ENCODE data around the gene BBS9. TPM values are rescaled to one million over a fixed set of nuclear protein-coding genes. Genes with fewer than 3 reads are reported as not detected.

BBS9 gene
- total RNA-seq, 1 donor from 2014 or later = 40.5 TPM

DNA sequence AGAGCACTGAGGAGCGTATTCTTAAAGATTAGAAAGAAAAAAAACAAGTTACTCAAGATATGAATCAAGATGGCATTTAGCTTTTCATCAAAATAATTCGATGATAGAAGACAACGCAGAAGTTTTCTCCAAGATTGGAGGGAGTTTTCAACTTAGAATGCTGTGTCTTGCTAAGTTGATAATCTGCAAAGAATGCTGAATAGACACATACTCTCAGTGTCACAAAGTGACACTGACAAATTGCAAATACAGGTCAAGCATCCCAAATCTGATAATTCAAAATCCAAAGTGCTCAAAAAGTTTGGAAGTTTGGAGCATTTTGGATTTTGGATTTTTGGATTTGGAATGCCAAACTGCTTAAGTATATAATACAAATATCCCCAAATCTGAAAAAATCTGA lies 243.8 kb downstream of the BBS9 start:
- no peak for DNase-seq

DNA sequence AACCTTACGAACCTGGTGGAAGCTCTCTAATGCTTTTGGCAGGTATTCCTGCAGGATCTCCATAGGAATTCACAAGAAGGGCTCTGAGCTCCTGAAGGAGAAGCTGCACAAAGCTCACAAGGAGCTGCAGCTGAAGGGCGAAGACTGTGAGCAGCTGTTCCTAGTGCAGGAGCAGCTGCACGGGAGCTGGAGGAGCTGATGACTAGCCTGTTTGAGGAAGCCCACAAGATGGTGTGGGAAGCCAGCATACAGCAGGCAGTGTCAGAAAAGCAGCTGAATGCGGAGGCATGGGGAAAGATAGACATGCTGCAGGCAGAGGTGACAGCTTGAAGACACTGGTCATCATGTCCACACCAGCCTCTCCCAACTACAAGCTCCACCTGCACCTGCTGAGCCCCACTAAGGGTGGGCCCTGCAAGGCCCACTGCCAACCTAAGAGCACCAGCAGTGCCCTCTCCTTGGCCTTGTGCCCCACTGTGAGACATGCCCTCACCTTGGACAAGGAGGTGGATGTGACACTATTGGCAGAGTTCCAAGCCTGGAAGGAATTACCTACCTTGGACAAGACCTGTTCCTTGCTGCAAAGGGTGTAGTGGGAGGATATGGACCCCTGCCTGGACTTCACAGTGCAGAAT lies 250.6 kb downstream of the BBS9 start:
- DNase-seq = no peak

DNA sequence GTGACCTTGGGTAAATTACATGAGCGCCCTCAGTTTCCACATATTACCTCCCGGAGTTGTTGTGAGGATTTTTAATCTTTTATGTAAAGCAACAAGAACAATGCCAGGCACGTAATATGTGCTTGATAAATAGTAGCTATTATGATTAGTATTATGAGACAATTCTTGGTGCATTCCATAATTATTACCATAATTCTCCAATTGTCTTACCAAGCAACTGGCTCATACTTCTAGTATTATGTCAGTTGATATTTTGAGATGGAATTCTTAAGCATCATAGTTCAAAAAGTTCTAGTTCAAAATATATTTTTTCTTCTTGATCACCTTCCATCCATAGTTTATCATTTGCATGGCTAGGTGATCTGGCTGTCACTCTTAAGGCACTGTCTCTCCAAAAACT lies 259.0 kb downstream of the BBS9 start:
- no peak for DNase-seq

DNA sequence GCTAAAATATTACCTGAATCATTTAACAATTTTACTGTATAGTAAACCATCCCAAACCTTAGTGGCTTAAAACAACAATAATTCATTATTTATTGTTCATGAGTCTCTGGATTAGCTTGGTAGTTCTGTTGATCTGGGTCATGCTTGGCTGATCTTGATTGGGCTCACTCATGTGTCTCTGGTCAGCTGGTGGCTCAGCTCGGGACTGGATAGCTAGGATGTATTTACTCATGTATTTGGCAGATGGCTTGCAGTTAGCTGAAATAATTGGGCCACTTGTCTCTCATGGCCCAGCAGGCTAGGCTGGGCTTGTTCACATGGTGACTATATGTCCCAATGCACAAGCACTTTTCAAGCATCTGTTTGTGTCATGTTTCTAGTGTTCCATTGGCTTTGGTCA lies 262.8 kb downstream of the BBS9 start:
- no peak for DNase-seq

GRCh38 chr7:33393770-33394169 lies 264.4 kb downstream of the BBS9 start:
- no peak for DNase-seq

GRCh38 chr7:33395340-33395739 lies 266.0 kb downstream of the BBS9 start:
- DNase-seq = no peak

DNA sequence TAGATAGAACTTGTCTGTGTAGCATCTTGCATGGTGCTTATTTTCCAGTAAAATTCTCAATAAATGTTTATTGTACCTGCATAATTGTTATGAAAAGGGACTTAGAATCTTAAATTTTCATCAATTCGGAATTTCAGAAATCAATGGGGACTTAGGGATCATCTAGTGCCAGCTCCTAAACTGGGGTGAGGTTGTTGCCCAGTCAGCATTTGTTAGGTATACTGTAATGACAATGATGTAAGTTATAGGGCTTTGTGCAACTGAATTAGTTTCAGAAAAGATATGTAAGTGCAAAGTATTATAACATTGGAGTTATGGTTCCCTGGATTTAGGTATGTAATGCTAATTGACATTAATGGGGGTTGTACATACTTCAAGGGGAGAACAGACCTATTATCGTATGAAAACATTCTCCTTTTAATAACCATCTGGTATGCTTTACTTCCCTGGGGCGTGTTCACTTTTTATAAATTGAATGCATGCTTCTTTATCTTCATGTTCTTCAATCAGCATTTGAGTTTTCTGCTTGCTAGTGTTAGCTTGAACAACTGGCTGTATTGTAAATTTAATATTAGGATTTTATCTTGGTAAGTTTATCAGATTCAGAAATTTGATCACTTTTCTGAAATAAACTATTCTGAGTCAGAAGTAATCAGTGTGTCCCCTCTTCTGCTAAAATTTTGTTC lies 270.3 kb downstream of the BBS9 start:
- no peak for DNase-seq

- DNase-seq = no peak
Observed at GRCh38 chr7:33400214-33400538, 270.8 kb downstream of the BBS9 start.

DNA sequence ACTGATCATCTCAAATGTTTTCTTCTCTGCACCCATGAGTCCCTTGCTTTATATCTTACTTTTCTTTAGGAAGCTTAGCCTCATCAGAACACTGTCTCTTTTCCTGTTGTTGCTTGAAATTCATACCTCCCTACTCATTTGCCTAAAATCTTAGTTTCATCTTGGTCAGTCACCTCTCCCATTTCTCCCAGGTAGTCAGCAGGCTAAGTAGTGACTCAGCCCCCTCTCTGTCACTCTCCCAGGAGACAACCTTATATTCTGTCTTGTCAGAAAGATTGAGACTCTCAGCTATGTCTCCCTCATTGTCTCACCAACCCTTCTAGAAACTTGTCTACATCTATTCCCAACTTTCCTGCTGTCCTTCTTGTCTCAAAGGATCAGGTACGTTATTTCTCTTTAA lies 280.9 kb downstream of the BBS9 start:
- no peak for DNase-seq

DNA sequence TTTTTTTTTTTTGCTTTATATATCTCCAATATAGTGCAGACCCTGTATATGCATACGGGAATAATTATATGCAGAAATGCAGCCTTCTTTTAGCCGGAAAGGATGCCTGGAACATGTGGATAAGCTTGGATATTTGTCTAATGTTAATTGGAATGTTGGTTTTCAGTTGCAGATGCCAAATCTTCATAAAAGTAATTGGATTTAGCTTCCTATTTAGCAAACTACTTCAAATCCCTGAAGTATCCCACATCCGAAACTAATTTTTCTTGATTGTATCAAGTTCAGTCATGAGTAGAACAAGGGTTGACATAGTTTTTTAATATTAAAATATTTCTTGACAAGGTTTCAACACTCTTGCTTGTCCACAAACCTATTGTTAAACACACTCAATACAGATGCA lies 281.7 kb downstream of the BBS9 start:
- peak; percentile 74 for DNase-seq

DNA sequence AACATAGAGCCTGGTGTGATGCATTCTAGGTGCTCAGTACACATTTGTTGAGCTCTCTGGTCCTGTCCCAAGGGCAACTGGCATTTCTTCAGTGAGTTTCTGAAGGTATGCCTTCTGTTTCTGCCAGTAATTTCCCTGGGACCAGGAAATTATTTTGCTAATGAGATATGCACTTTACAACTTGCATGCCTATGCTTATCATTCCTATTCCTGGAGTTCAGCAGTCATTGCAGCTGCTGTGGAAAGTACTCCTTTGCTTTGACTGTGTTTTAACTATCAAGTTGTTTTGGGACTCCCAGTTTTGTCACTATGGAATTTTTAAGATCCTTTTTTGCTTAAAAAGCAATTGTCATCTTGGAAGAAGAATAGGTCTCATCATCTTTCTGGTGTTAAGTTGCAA lies 283.0 kb downstream of the BBS9 start:
- DNase-seq = no peak

GRCh38 chr7:33418251-33418701 lies 288.9 kb downstream of the BBS9 start:
- DNase-seq = no peak

DNA sequence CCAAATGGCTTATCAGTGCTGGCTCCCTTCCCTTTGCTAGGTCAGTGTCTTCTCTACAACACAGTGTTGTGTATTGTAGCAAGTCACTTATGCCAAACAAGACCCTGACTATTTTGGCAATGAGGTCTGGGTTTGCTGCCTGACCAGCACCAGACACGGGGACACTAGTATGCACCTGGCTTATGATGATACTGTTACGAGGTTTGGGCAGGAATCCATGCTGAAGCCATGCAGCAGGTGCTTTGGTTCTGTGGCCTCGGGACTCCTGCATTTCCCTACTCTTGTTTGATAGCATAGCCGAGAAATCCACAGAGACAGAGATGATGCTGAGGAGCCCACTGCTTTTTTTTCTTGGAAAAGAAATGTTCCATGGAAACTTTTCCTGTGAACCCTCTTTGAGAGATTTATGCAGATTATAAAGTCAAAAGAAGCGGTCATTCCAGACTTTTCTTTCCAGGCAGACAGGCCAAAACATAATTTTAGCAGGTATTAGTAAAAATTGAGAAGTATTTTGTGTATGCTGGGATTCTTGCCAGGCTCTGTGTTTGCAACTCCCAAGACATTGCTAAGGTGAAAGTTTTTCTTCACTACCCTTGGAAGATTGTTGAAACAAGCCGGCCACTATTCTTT lies 291.1 kb downstream of the BBS9 start:
- no peak for DNase-seq

DNA sequence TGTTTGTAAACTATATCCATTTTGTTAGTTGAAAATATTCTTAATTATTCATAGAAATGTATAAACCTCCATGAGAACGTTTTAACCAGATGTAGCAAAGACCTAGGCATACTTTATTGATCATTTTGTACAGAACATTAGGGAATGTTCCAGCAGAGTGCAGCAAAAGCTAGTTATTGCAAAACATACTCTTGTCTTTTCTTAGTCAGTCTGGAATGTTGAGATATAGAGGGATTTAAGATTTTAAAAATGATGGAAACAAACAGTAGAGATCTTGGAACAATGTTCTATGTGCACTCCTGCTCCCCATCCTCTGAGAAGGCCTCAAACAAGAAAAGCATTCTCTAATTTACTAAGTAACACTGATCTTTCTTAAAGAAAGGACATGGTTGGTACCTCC lies 292.1 kb downstream of the BBS9 start:
- peak; percentile 28 for DNase-seq

DNA sequence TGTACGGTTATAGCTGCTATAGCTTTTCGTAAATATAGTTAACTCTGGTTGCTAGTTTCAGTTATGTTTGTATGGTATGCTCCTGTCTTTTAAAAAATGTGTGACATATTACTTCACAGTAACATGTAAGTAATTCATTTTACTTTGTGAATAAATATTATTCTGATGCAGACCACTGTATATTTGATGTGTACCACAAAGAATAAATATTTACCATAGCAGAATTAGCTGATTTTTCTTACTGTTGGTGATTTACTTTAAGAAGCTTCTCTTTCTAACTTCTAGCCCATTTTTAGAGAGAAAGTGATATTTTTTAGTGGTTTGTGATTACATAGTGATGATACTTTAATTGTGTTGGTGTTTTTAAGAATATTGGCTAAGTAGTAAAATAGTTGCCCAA lies 292.8 kb downstream of the BBS9 start:
- no peak for DNase-seq

GRCh38 chr7:33422825-33423645 lies 293.7 kb downstream of the BBS9 start:
- DNase-seq = no peak

- no peak for DNase-seq
Observed at GRCh38 chr7:33423646-33424020, 294.3 kb downstream of the BBS9 start.

DNA sequence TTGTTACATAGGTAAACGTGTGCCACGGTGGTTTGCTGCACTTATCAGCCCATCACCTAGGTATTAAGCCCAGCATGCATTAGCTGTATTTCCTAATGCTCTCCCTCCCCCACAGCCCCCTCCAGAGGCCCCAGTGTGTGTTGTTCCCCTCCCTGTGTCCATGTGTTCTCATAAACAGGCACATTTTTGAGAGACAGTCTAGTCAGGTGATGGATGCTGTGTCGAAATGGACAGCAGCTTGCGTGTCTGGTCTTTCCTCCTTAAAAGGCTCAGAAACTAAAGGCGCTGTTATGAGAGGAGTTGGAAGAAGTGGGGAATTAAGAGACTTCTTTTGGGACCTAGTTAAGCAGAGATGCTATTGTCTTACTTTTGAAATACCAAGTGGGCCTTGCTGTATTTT lies 296.0 kb downstream of the BBS9 start:
- no peak for DNase-seq

DNA sequence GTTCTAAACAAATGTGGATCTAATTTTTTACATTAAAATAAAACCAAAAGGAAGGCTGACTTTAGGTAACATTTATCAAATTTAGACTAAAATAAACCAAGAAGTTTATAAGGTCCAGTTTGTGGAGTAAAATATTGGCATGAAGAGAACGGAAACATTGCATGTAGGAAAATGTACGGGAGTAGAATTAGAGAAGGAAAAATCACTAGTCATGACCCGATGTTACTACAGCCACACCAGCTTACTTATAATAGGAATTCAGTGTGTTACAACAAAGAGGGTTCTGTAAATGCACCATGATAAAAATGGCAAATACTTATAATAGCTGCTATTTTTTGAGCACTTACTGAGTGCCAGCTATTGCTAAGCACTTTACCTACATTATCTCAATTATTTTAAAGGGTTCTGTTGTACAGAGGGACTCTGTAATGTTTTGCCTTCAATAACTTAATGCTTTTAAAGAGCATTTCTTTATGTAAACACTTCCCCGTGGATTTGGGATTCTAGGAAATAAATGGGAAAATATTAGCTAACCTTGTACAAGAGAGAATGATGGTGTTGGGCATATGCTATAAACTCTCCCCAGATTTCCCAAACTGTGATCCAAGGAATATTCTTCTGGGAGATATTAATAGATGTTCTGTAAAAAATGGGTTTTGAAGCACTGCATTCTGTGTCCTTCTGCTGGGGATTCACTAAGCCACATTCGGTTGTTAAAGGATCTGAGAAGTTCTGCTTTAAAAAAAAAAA lies 296.7 kb downstream of the BBS9 start:
- DNase-seq = no peak

DNA sequence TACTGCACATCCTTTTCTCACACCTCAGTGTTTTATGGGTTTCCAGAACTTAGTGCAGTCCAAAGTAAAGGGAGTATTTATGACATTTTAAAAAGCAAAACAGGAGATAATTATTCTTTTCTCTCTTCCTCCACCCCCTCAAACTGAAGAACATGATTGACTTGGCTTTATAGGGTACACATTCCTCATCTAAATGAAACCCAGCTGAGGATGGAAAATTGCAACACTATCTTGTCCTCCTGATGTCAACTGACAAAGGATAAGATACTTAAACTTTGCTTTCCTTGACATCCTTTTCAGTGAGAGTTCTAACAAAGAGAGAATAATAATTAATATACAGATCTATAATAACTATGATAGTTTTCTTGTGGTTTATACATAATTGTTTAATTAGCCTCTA lies 299.1 kb downstream of the BBS9 start:
- DNase-seq = peak; percentile 38

- DNase-seq = no peak
Observed at GRCh38 chr7:33431543-33431942, 302.2 kb downstream of the BBS9 start.

DNA sequence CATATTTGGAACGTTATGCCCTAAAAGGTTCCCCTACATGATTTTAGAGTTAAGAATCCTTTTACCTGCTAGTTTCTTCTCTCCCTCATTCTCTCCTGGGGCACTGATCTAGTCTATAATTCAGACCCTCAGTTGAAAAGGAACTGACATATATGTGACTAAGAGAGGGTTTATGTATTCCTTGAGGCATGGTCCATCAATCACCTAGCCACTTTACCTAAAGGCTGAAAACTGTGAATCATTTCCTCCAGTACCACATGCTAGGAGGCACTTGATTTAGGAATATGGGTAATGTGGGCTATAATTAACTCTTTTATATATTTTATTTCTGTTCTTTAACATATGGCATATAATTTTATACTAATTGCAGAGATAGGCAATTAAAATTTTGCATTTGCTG lies 303.5 kb downstream of the BBS9 start:
- no peak for DNase-seq

Measured in skin of body (tissue), 2 donors.